Testis (tissue), 2 donors: ENCODE data around the gene FLNB.

Experiments used
- CTCF ChIP-seq, 3 experiments: fragments of 450-650 bp in 2 of 3; fragments of 200-600 bp in 1 of 3; sonication (generic) in 1 of 3; IDR thresholded peaks; one replicate each; pipeline ENCODE4 v1.5.1; 2016 to 2019; ENCODE audit warnings: antibody characterized with exemption in 3 of 3, mild to moderate bottlenecking in 2 of 3, moderate library complexity in 1 of 3
- POLR2A ChIP-seq: fragments of 450-650 bp; IDR thresholded peaks from one replicate; pipeline ENCODE4 v1.6.1; 2017; ENCODE audit warnings: antibody characterized with exemption, mild to moderate bottlenecking, moderate library complexity

GRCh38 chr3:58129041-58129770 lies 121.0 kb downstream of the FLNB start:
- TF ChIP-seq POLR2A (no peak), CTCF (IDR thresholded peaks at IDR 0.05) (no peak)
